Retina (tissue), 1 donor: ENCODE measurements around the gene ASPG.

ENCODE experiments used
- DNase-seq: peaks from one replicate; pipeline ENCODE4 v3.0.0-alpha.2; 2016

The ASPG gene

DNA sequence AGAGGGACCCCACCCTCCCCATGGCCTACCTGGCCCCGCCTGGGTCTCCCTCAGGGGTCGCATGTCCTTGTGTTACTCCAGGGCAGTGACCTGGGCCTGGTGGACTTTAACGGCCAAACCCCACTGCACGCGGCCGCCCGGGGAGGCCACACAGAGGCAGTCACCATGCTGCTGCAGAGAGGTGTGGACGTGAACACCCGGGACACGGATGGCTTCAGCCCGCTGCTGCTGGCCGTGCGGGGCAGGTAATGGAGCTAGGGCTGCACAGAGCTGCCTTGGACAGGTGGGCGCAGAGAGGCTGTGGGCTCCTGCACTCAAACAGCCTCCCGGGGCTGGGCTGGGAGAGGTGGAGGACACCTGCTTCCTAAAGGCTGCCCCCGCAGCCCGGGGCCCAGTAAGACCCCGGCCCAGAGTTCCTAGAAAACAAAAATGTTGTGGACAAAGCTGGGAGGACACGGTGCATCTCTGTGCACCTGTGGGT lies 21.6 kb downstream of the ASPG start:
- no peak for DNase-seq

- DNase-seq = no peak
Measured at GRCh38 chr14:104107611-104108569, 22.4 kb downstream of the ASPG start.

DNA sequence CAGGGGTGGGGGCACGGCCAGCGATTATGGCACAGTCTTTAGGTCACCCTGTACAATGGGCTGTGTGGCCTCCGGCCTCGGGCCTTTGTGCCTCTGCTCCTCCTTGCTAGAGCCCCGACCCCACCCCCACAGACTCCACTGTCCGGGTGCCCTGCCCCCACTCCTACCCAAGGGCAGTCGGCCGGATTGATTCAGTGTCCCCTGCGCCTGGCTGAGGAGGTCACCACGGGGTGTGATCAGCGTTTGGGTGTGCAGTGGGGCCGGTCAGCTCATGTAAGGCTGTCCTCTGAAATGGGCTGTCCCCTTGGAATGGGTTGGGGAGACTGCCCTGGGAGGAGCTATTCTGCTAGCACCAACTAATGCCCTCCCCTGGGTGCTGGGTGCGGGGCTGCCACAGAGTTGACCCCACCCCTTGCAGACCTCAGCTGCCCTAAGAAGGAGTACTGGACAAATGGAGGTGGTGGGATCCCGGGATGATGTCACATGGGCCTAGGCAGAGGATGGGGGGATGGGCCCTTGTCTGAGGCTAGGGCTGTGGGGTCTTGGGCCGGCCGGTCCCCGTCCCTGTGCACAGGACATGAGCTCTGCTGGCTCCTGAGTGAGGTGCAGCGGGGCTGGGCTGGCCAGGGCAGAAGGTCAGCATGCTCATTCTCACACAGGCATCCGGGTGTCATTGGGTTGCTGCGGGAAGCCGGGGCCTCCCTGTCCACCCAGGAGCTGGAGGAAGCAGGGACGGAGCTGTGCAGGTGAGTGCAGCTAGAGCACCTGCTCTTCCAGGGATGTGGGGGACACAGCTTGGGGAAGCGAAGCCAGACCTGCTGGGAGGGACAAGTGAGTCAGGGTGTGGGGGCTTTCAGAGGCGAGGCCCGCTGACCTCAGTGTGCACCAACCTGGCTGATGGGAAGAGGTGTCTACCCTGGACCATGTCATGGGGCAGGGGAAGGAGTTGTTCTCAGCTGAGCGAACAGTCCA lies 23.4 kb downstream of the ASPG start:
- no peak for DNase-seq

- DNase-seq = no peak
Measured at GRCh38 chr14:104109731-104110361, 24.3 kb downstream of the ASPG start.

GRCh38 chr14:104110491-104111209 lies 25.1 kb downstream of the ASPG start:
- DNase-seq = no peak

DNA sequence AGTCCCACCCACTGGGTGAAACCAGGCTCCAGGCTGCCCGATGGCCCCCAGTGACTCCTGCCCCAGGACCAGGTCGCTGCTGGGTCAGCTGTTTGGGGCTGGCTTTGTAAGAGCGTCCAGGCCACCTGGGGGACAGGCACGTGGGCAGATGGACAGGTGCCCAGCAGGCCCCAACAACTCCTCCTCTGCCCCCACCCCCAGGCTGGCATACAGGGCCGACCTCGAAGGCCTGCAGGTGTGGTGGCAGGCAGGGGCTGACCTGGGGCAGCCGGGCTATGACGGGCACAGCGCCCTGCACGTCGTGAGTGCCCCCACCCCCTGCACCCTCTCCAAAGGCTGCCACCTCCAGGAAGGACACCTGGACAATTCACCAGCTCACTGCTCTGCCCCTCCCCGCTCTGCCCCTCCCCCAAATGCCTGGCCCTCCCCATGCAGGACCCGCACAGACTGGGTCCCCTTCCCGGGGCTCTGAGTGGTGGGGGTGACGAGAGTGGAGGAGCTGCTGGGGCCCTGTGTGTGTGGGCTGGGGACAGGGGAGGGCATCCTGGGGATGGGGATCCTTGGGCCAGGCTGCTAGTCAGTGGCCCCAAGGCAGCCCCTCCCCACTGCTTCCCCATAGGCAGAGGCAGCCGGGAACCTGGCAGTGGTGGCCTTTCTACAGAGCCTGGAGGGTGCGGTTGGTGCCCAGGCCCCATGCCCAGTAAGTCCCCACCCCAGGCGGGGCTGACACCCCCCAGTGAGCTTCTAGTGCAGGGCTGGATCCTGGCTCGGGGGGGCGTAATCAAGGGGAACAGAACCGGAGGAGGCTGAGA lies 26.0 kb downstream of the ASPG start:
- no peak for DNase-seq

DNA sequence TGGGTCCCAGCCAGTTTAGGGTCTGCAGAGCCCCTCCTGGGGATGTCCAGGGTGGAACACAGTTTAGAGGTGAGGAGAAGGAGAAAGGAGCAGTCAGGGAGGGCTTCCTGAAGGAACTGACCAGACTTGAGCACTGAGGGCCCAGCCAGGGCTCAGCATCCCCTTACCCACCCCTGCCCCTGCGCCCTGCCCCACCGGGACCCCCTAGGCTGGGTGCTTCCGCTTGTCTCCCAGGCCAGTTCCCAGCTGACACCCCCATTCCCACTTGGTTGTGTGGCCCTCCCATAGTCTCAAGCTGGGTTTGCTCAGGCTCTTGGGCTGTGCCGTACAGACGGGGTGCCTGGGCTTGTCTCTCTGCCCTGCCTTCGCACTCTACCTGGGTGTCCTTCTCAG lies 26.6 kb downstream of the ASPG start:
- no peak for DNase-seq

DNA sequence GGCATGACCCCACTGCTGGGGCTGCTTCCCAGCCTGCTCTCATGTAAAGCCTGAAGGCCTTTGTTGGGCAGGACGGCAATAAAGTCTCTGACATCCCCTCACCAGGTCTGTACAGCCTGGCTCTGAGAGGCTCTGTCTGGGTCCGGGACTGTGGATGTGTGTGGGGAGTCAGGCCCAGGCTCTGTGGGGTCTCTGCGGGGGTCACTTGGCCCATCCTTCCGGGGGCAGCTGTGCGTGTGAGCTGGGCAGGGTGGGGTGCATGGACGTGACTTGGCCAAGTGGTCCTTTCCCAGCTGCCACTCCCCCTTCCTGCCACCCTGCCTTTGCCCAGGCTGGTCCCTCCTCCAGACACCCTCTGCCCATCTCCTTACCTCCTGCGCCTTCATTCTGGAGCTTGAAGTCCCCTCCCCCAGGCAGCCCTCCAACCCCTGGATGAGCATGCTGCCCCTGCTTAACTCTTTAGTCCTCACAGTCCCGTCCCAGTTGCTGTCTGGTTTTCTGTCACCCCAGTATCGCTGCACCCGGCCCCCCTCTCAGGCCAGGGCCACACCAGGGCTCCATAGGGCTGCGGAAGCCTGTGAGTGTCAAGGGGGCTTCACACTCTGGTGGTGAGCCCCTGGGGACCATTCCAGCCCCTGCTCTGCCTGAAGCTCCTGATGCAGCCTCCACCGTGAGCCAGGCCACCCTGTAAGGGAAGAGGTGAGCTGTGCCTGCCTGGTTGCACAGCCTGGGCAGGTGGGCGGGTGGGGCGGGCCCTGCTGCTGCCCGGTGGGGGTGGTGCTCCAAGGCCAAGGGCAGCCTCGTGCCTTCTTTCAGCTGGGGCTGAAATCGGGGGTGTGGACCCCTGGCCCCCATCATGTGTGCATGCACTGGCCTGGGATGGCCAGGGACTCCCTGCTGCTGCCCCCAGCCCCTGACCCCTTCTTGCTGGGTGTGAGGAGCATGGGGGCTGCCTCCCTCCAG lies 27.4 kb downstream of the ASPG start:
- DNase-seq = no peak

- DNase-seq = no peak
Measured at GRCh38 chr14:104113631-104114420, 28.3 kb downstream of the ASPG start.

GRCh38 chr14:104114421-104115130 lies 29.1 kb downstream of the ASPG start:
- DNase-seq = no peak

- no peak for DNase-seq
Measured at GRCh38 chr14:104115131-104115600, 29.7 kb downstream of the ASPG start.

DNA sequence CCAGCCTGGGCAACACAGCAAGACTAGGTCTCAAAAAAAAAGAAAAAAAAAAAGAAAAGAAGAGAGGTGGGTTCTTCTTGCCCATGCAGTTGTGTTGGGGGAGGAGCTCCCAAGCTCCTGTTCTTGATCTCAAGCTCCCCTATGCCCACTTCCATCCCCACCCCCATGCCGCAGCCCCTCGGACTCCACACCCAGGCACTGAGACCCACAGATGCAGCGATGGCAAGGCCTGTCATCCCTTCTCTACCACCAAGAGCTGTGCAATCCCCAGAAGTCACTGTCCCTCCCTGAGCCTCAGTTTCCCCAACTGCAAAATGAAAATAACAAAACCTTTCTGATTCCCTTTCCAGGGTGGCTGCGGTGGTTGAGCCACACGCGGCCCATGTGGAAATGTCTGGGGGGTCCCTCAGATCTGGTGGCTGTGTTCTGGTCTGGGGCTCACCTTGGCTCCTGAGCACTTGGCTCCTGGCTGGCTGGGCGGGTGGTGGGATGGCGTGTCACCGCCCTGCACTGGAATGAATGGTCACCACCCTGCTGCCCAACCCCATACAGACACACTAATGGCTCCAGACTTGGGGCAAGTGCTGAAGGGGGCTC lies 30.3 kb downstream of the ASPG start:
- DNase-seq = no peak

- no peak for DNase-seq
Measured at GRCh38 chr14:104116288-104116755, 30.8 kb downstream of the ASPG start.

DNA sequence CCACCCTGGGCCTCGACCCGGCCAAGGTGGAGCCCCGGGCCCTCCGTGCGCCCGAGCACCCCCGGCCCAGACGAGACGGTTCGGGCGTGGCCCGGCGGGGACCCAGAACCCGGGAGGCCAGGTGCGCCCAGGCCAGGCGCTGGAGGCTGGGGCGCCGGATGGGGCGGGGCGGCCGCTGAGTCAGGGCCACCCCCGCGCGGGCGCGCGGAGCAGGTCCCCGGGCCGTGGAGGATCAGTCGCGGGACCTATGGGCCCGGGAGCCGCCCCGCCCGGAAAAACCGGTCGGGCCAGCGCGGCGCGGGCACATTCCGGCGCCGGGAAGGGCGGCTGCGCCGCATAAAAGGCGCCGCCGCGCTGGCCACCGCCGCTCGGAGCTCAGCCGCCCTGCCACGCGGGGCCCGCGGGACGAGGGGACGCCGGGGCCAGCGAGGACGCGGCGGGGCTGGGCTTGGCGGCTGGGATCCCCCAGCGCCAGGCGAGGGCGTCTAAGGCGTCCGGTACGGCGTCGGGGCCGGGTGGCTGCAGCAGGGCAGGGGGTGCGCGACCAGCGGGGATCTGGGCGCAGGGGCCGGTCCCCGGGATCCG lies 31.3 kb downstream of the ASPG start:
- no peak for DNase-seq

- peak; percentile 56 for DNase-seq
Measured at GRCh38 chr14:104117341-104118005, 32.0 kb downstream of the ASPG start.

GRCh38 chr14:104118006-104118844 lies 32.7 kb downstream of the ASPG start:
- no peak for DNase-seq
